ENCODE data around the gene PATJ. TPM values are rescaled to one million over a fixed set of nuclear protein-coding genes. Genes with fewer than 3 reads are reported as not detected.

The PATJ gene
- total RNA-seq, 1 donor from 2014 or later = 2.0 TPM

- no peak for DNase-seq
- H3K9me3 Mint-ChIP-seq (ENCODE audit: unreplicated experiment) = no peaks in the 10 kb centered on the region
- no peaks in the 10 kb centered on the region for H3K27me3 Mint-ChIP-seq (ENCODE audit: unreplicated experiment)
- H3K4me3 Mint-ChIP-seq (ENCODE audit: unreplicated experiment) = no peak overlapping the region
- TF ChIP-seq, protein P1, sequence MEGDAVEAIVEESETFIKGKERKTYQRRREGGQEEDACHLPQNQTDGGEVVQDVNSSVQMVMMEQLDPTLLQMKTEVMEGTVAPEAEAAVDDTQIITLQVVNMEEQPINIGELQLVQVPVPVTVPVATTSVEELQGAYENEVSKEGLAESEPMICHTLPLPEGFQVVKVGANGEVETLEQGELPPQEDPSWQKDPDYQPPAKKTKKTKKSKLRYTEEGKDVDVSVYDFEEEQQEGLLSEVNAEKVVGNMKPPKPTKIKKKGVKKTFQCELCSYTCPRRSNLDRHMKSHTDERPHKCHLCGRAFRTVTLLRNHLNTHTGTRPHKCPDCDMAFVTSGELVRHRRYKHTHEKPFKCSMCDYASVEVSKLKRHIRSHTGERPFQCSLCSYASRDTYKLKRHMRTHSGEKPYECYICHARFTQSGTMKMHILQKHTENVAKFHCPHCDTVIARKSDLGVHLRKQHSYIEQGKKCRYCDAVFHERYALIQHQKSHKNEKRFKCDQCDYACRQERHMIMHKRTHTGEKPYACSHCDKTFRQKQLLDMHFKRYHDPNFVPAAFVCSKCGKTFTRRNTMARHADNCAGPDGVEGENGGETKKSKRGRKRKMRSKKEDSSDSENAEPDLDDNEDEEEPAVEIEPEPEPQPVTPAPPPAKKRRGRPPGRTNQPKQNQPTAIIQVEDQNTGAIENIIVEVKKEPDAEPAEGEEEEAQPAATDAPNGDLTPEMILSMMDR (IDR thresholded peaks at IDR 0.05; ENCODE audit: partially characterized antibody, unreplicated experiment) = no peak
- no peaks in the 10 kb centered on the region for H3K36me3 Mint-ChIP-seq (ENCODE audit: unreplicated experiment)
- H3K4me1 Mint-ChIP-seq (ENCODE audit: low read depth, unreplicated experiment) = peaks cover 5% of the 10 kb centered on the region
- no peak overlapping the region for H3K27ac Mint-ChIP-seq (ENCODE audit: unreplicated experiment)
Measured at GRCh38 chr1:61914823-61915482, 172.7 kb downstream of the PATJ start.

- no peak overlapping the region for H3K4me3 Mint-ChIP-seq (ENCODE audit: unreplicated experiment)
- no peaks in the 10 kb centered on the region for H3K9me3 Mint-ChIP-seq (ENCODE audit: unreplicated experiment)
- no peak for DNase-seq
- TF ChIP-seq, protein P1 (IDR thresholded peaks at IDR 0.05; ENCODE audit: partially characterized antibody, unreplicated experiment) = no peak
- no peaks in the 10 kb centered on the region for H3K4me1 Mint-ChIP-seq (ENCODE audit: low read depth, unreplicated experiment)
- no peaks in the 10 kb centered on the region for H3K27me3 Mint-ChIP-seq (ENCODE audit: unreplicated experiment)
- H3K27ac Mint-ChIP-seq (ENCODE audit: unreplicated experiment) = no peak overlapping the region
- H3K36me3 Mint-ChIP-seq (ENCODE audit: unreplicated experiment) = no peaks in the 10 kb centered on the region
Measured at GRCh38 chr1:61921435-61921834, 179.2 kb downstream of the PATJ start.

DNA sequence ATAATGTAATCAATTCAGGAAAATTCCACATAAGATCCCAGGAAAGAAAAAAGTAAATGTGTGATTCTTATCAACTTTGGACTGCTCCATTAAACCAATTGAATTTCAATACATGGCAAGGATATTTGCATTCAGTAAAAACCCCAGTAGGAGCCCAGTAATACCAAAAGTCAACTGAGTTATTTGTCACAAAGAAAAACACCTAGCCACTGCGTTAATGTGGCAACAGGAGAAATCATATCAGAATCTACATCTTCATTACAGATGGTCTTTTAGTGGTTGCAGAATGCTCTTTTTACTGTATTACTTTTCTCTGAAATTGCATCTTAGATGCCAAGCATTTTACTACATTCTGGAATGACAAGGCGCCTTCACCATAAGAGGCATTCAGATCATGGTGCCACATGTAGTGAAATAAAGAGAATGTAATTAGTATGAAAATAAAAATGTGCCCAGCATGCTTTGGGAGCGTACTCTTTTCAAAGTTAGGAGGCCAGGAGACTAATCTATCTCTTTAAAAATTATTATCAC, 180.7 kb downstream of the PATJ start:
- no peaks in the 10 kb centered on the region for H3K27me3 Mint-ChIP-seq (ENCODE audit: unreplicated experiment)
- no peak overlapping the region for H3K4me3 Mint-ChIP-seq (ENCODE audit: unreplicated experiment)
- no peaks in the 10 kb centered on the region for H3K9me3 Mint-ChIP-seq (ENCODE audit: unreplicated experiment)
- no peak for DNase-seq
- TF ChIP-seq, protein P1 (IDR thresholded peaks at IDR 0.05; ENCODE audit: partially characterized antibody, unreplicated experiment) = no peak
- H3K27ac Mint-ChIP-seq (ENCODE audit: unreplicated experiment) = no peak overlapping the region
- no peaks in the 10 kb centered on the region for H3K4me1 Mint-ChIP-seq (ENCODE audit: low read depth, unreplicated experiment)
- H3K36me3 Mint-ChIP-seq (ENCODE audit: unreplicated experiment) = no peaks in the 10 kb centered on the region

DNA sequence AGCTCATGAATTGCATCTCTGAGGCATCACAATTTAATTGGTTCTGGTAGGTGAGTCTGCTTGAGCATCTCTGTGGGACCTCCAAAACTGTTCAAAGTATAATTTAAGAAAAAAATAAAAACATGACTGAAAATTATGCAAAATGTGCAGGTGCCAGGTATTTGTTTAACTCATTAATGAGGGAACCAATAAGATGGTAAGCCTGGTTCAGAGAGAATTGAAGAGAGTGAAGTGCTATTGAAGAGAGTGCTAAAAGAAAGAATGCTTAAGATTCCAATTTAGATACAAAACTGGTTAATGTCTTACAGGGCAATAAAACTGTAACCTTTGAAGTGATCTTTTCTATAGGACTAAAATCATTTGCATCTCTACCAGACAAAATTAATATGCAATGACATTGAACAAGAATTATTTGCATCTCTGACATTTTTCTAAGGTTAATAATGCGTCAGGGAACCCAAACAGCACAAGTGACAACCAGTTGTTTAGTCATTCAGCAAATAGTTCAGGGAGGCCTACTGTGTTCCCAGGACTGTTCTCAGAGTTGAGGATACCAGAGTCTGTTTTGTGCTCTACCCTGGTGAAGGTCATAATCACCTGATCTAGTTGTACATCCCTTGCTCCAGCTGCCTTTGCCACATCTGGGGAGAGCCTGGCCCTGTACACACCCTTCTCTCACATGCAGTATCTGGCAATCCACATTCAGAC, 183.5 kb downstream of the PATJ start:
- Mint-ChIP-seq H3K36me3 (ENCODE audit: unreplicated experiment) (no peaks in the 10 kb centered on the region), H3K4me3 (ENCODE audit: unreplicated experiment) (no peak overlapping the region), H3K27ac (ENCODE audit: unreplicated experiment) (no peak overlapping the region), H3K27me3 (ENCODE audit: unreplicated experiment) (no peaks in the 10 kb centered on the region), H3K4me1 (ENCODE audit: low read depth, unreplicated experiment) (no peaks in the 10 kb centered on the region), H3K9me3 (ENCODE audit: unreplicated experiment) (no peaks in the 10 kb centered on the region)
- TF ChIP-seq, protein P1 (IDR thresholded peaks at IDR 0.05; ENCODE audit: partially characterized antibody, unreplicated experiment) = no peak
- no peak for DNase-seq

DNA sequence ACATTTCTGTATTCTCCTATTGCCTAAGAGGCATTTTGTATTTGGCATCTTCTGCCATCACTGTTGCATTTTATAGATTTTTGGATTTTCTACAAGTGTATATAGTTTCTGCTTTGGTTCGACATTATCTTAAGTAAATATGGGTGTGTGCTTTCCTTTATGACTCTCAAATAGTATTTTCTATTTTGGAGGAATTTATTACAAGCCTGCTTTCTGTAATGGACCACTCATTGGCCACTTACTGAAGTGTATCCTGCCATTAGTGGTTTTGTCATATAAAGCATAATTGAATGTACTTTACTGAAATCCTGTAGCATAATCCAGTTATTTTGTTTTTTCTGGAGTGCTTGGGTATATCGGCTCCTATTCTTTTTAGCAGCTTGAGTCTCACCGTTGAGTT, 184.3 kb downstream of the PATJ start:
- TF ChIP-seq, protein P1 (IDR thresholded peaks at IDR 0.05; ENCODE audit: partially characterized antibody, unreplicated experiment) = no peak
- Mint-ChIP-seq H3K36me3 (ENCODE audit: unreplicated experiment) (no peaks in the 10 kb centered on the region), H3K27ac (ENCODE audit: unreplicated experiment) (no peak overlapping the region), H3K27me3 (ENCODE audit: unreplicated experiment) (no peaks in the 10 kb centered on the region), H3K4me3 (ENCODE audit: unreplicated experiment) (no peak overlapping the region), H3K9me3 (ENCODE audit: unreplicated experiment) (no peaks in the 10 kb centered on the region), H3K4me1 (ENCODE audit: low read depth, unreplicated experiment) (no peaks in the 10 kb centered on the region)
- DNase-seq = no peak
